ENCODE measurements around the gene DCAF5.

DNA sequence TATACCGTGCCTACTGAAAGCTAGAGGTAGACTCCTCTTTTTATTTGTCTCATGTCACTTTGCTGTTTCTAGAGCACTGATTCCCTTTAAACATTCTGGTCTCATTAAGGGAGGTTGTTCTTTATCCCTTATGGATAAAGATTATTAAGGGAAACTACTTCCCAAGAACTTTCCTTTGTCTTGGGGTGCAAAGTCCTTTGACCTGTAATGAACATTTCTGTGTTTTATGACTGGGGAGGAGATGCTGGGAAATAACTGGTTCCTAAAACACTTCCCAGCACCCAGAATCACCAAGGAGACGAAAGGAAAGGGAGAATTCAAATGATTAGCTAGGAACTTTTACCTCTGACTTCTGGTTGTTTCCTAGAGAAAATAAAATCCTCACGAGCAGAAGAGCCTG lies 110.6 kb downstream of the DCAF5 start:
- TF ChIP-seq, protein P1, sequence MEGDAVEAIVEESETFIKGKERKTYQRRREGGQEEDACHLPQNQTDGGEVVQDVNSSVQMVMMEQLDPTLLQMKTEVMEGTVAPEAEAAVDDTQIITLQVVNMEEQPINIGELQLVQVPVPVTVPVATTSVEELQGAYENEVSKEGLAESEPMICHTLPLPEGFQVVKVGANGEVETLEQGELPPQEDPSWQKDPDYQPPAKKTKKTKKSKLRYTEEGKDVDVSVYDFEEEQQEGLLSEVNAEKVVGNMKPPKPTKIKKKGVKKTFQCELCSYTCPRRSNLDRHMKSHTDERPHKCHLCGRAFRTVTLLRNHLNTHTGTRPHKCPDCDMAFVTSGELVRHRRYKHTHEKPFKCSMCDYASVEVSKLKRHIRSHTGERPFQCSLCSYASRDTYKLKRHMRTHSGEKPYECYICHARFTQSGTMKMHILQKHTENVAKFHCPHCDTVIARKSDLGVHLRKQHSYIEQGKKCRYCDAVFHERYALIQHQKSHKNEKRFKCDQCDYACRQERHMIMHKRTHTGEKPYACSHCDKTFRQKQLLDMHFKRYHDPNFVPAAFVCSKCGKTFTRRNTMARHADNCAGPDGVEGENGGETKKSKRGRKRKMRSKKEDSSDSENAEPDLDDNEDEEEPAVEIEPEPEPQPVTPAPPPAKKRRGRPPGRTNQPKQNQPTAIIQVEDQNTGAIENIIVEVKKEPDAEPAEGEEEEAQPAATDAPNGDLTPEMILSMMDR (conservative IDR thresholded peaks at IDR 0.05; ENCODE audit: low read length) = no peak
- no peak for TF ChIP-seq EZH2phosphoT487 (IDR thresholded peaks at IDR 0.05; ENCODE audit: borderline replicate concordance)
